ENCODE measurements around the gene MRM2.

GRCh38 chr7:2276107-2276506, 34.1 kb upstream of the MRM2 start:
- TF ChIP-seq POLR2A (IDR thresholded peaks at IDR 0.05) (no peak), CTCF (IDR thresholded peaks at IDR 0.05) (no peak)

Measured in gastroesophageal sphincter (tissue), 3 donors.